NOMO-1 treated with DMSO at 0.1 percent for 48 hours (cell line): ENCODE results near the gene CDC37.

ENCODE experiments used
- DNase-seq: peaks from one replicate; lab custom pipeline; 2025; ENCODE audit not compliant: unreplicated experiment; lab: John Stamatoyannopoulos, UW

The CDC37 gene

GRCh38 chr19:10403137-10404021, at the start of gene CDC37:
Gene CDC37 (minus strand): TSS chr19:10403542. CDS start chr19:10403479, 63 bp downstream.
- DNase-seq = peak; percentile 94

GRCh38 chr19:10450853-10451609, 47.7 kb upstream of the CDC37 start:
- DNase-seq = no peak

- DNase-seq = no peak
Observed at GRCh38 chr19:10450191-10450852, 47.0 kb upstream of the CDC37 start.

GRCh38 chr19:10449037-10449436, 45.7 kb upstream of the CDC37 start:
- no peak for DNase-seq

GRCh38 chr19:10442698-10443097, 39.4 kb upstream of the CDC37 start:
- no peak for DNase-seq

- no peak for DNase-seq
Observed at GRCh38 chr19:10439588-10439987, 36.2 kb upstream of the CDC37 start.

- no peak for DNase-seq
Observed at GRCh38 chr19:10433131-10433536, 29.8 kb upstream of the CDC37 start.

- no peak for DNase-seq
Observed at GRCh38 chr19:10432736-10433130, 29.4 kb upstream of the CDC37 start.

- DNase-seq = no peak
Observed at GRCh38 chr19:10431943-10432735, 28.8 kb upstream of the CDC37 start.

GRCh38 chr19:10431254-10431942, 28.1 kb upstream of the CDC37 start:
- peak; percentile 37 for DNase-seq

GRCh38 chr19:10430505-10431253, 27.3 kb upstream of the CDC37 start:
- peak; percentile 24 for DNase-seq

- DNase-seq = no peak
Observed at GRCh38 chr19:10428996-10429381, 25.6 kb upstream of the CDC37 start.

- DNase-seq = no peak
Observed at GRCh38 chr19:10427169-10427568, 23.8 kb upstream of the CDC37 start.

GRCh38 chr19:10424011-10424637, 20.8 kb upstream of the CDC37 start:
- DNase-seq = peak; percentile 35

- no peak for DNase-seq
Observed at GRCh38 chr19:10422846-10423245, 19.5 kb upstream of the CDC37 start.

GRCh38 chr19:10422046-10422461, 18.7 kb upstream of the CDC37 start:
- DNase-seq = no peak

- no peak for DNase-seq
Observed at GRCh38 chr19:10421240-10422045, 18.1 kb upstream of the CDC37 start.
